Measurements from ENCODE around the gene USP10.

- TF ChIP-seq CTCF (conservative IDR thresholded peaks at IDR 0.05 in 1 of 2, IDR thresholded peaks at IDR 0.05 in 1 of 2; ENCODE audit: low read depth in 1 of 2, low read length in 2 of 2) = no peak
- TF ChIP-seq EZH2 (IDR thresholded peaks at IDR 0.05; ENCODE audit: low read length, missing control alignments) = no peak
Measured at GRCh38 chr16:84800158-84800978, 100.6 kb downstream of the USP10 start.
